K562 (cell line): ENCODE results near the gene DKK3. TPM values are rescaled to one million over a fixed set of nuclear protein-coding genes. Genes with fewer than 3 reads are reported as not detected.
A peak's percentile ranks its signal among the peaks of the same experiment; 100 is the strongest.

Experiments used
- CBFA2T2 ChIP-seq: fragments of 450-650 bp; conservative IDR thresholded peaks from 2 replicates; pipeline ENCODE4 v1.6.1; 2017; ENCODE audit warnings: mild to moderate bottlenecking
- FOS ChIP-seq: IDR thresholded peaks from 3 replicates; pipeline ENCODE4 v1.6.1; 2011; ENCODE audit not compliant: insufficient read length; ENCODE audit errors: extremely low read depth
- KDM5B ChIP-seq: fragments of 200-600 bp; sonication (generic); IDR thresholded peaks from 2 replicates; pipeline ENCODE4 v1.6.1; 2012; ENCODE audit warnings: low read depth, mild to moderate bottlenecking, moderate library complexity, low read length, control low read depth, inconsistent platforms; ENCODE audit not compliant: insufficient replicate concordance
- MBD2 ChIP-seq: sonication (generic); IDR thresholded peaks from 2 replicates; pipeline ENCODE4 v1.6.1; 2016; ENCODE audit warnings: low read depth, borderline replicate concordance
- NCOA6 ChIP-seq: fragments of 450-650 bp; IDR thresholded peaks from 2 replicates; pipeline ENCODE4 v1.6.1; 2017; ENCODE audit warnings: mild to moderate bottlenecking
- NFXL1 ChIP-seq: fragments of 450-650 bp; formaldehyde crosslinking; IDR thresholded peaks from 2 replicates; pipeline ENCODE4 v1.4.0; 2021; ENCODE audit warnings: mild to moderate bottlenecking
- NR4A1 ChIP-seq, 2 experiments: fragments of 250-450 bp in 1 of 2; fragments of 450-650 bp in 1 of 2; sonication (Bioruptor Pico) in 1 of 2; IDR thresholded peaks; 2 replicates each; pipeline versions ENCODE4 v1.4.0 to v1.6.1; 2016 to 2020; ENCODE audit warnings: mild to moderate bottlenecking in 2 of 2, missing compliant biosample characterization in 1 of 2, missing genetic modification characterization in 1 of 2, moderate library complexity in 1 of 2
- PCBP2 ChIP-seq: fragments of 200-400 bp; formaldehyde crosslinking; IDR thresholded peaks from 2 replicates; pipeline ENCODE4 v1.6.1; 2018; ENCODE audit warnings: low read length, low read depth, mild to moderate bottlenecking, moderate library complexity; ENCODE audit not compliant: poor library complexity, severe bottlenecking
- PHF20 ChIP-seq: fragments of 450-650 bp; IDR thresholded peaks from 2 replicates; pipeline ENCODE4 v1.6.1; 2018; ENCODE audit not compliant: partially characterized antibody
- PRMT5 ChIP-seq: sonication (generic); formaldehyde crosslinking; IDR thresholded peaks from 2 replicates; pipeline ENCODE4 v1.5.0; 2020; ENCODE audit warnings: missing genetic modification reagents
- TEAD4 ChIP-seq, 2 experiments: sonication (generic) in 1 of 2; formaldehyde crosslinking in 1 of 2; IDR thresholded peaks; 2 replicates each; pipeline versions ENCODE4 v1.6.1 to v1.8.0; 2012 to 2022; ENCODE audit warnings: borderline replicate concordance in 1 of 2, inconsistent platforms in 1 of 2, low read length in 1 of 2, mild to moderate bottlenecking in 1 of 2, missing genetic modification reagents in 1 of 2
- ZKSCAN3 ChIP-seq: fragments of 250-450 bp; sonication (Bioruptor Pico); IDR thresholded peaks from 2 replicates; pipeline ENCODE4 v1.4.0; 2020
- ZNF324 ChIP-seq: fragments of 250-450 bp; sonication (Bioruptor Pico); IDR thresholded peaks from 2 replicates; pipeline ENCODE4 v1.4.0; 2020; ENCODE audit warnings: mild to moderate bottlenecking
- ZNF584 ChIP-seq: fragments of 200-800 bp; sonication (Bioruptor generic); IDR thresholded peaks from 2 replicates; pipeline ENCODE4 v1.6.1; 2016; ENCODE audit warnings: low read depth, mild to moderate bottlenecking, missing genetic modification characterization, missing compliant biosample characterization
- ZNF830 ChIP-seq: fragments of 250-450 bp; sonication (Bioruptor Pico); IDR thresholded peaks from 2 replicates; pipeline ENCODE4 v1.5.0; 2021; ENCODE audit warnings: mild to moderate bottlenecking
- polyA plus RNA-seq, 8 experiments: library from polyadenylated mRNA; depleted of rRNA in 4 of 8; stranded (reverse) in 5 of 8; unstranded in 3 of 8; fragments of >200 nt; fragmentation: Nextera tagmentation in 2 of 8; fragmentation: Illumina TruSeq in 1 of 8; extraction: Ambion mirVana in 2 of 8; extraction: Trizol in 1 of 8; gene quantifications; 2 replicates each; pipeline versions ENCODE4 v1.2.1 to v1.2.3, GENCODE V29; 2011 to 2014; ENCODE audit warnings: inconsistent platforms in 1 of 8, missing spikeins in 1 of 8
- total RNA-seq, 7 experiments: library from RNA; depleted of rRNA in 6 of 7; stranded (reverse); fragments of >200 nt in 6 of 7; fragmentation: Illumina TruSeq in 2 of 7; extraction: Trizol in 2 of 7; gene quantifications; 2 replicates each; pipeline versions ENCODE4 v1.2.1 to v1.2.3, GENCODE V29; 2011 to 2021; ENCODE audit warnings: low replicate concordance in 1 of 7
- TF ChIP-seq, protein P1 (sequence below): fragments of 200-800 bp; sonication (Bioruptor generic); IDR thresholded peaks from 2 replicates; pipeline ENCODE4 v1.6.1; 2017; ENCODE audit warnings: missing genetic modification characterization, missing compliant biosample characterization
- TF ChIP-seq, protein P2 (sequence below): fragments of 250-450 bp; sonication (Bioruptor Pico); IDR thresholded peaks from 2 replicates; pipeline ENCODE4 v1.8.0; 2021; ENCODE audit warnings: moderate library complexity, mild to moderate bottlenecking, inconsistent platforms
- TF ChIP-seq, protein P3 (sequence below): sonication (generic); formaldehyde crosslinking; IDR thresholded peaks from 2 replicates; pipeline ENCODE4 v1.8.1; 2023; ENCODE audit warnings: mild to moderate bottlenecking, missing genetic modification reagents
- TF ChIP-seq, protein P4 (sequence below): fragments of 450-650 bp; conservative IDR thresholded peaks from 2 replicates; pipeline ENCODE4 v1.6.1; 2016; ENCODE audit warnings: missing genetic modification characterization, low read depth, mild to moderate bottlenecking, control low read depth, missing compliant biosample characterization
- TF ChIP-seq, protein P5 (sequence below): fragments of 250-450 bp; sonication (Bioruptor Pico); IDR thresholded peaks from 2 replicates; pipeline ENCODE4 v1.8.0; 2021; ENCODE audit warnings: moderate library complexity, mild to moderate bottlenecking, inconsistent platforms

The DKK3 gene
- total and polyA plus RNA-seq, 9 of the 15 experiments (the other 6 are each of a cell fraction or from before 2014, with no cell fraction given), result 0.14 to 0.85 (median 0.38) TPM; not detected in 6

DNA sequence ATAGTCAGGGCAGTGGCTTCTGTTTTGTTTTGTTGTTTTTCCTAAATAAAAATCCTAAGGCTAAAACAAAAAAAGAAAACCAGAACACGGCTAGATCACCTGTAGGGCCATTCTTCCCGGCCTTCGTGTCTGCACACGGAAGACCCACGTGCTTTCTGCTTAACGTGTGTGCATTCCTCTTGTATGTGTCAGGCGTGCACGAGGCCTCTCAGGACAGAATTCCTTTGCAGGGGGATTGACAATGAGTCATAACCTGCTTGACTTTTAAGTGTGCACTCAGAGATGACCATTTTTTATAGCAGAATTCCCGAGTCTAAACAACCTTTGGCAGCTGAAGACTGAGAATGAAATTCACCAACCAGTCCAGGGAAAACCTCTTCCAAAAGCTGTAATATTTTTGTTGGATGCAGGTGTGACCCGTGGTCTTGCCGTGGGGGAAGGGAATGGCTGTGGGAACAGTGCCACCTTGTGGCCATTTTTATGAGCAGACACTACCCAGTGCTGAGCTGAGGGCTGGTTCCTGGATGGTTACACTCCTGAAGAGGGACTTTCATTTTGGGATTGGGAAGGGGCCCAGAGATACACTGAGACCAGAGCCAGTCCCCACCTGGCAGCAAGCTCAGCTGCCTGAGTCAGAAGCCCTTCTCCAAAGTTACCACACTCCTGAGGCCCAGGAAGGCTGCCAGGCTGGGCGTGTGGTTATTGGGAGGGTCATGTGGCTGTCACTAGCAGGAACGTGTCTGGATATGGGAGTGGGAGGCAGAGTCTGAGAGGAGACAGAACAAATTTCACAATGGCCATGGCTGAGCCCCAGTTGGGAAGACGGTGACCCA is 35.7 kb upstream of the DKK3 start (continued):
- TF ChIP-seq TEAD4 (IDR thresholded peaks at IDR 0.05; ENCODE audit: low read length) (0 out of 2 replicates have a peak, but pooled peaks have one; percentile 51), TEAD4 (CRISPR knock-in tag; IDR thresholded peaks at IDR 0.05; ENCODE audit: borderline replicate concordance) (no peak), ZNF830 (CRISPR knock-in tag) (no peak), PCBP2 (no peak), NFXL1 (CRISPR knock-in tag) (no peak), PRMT5 (CRISPR knock-in tag) (no peak), FOS (no peak), ZNF584 (no peak), CBFA2T2 (no peak), PHF20 (no peak), NCOA6 (no peak), NR4A1 (CRISPR knock-in tag; IDR thresholded peaks at IDR 0.05) (no peak), NR4A1 (tag; IDR thresholded peaks at IDR 0.05) (no peak), KDM5B (no peak), ZKSCAN3 (CRISPR knock-in tag) (no peak), MBD2 (no peak), ZNF324 (no peak)
- TF ChIP-seq, protein P1, sequence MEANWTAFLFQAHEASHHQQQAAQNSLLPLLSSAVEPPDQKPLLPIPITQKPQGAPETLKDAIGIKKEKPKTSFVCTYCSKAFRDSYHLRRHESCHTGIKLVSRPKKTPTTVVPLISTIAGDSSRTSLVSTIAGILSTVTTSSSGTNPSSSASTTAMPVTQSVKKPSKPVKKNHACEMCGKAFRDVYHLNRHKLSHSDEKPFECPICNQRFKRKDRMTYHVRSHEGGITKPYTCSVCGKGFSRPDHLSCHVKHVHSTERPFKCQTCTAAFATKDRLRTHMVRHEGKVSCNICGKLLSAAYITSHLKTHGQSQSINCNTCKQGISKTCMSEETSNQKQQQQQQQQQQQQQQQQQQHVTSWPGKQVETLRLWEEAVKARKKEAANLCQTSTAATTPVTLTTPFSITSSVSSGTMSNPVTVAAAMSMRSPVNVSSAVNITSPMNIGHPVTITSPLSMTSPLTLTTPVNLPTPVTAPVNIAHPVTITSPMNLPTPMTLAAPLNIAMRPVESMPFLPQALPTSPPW (CRISPR knock-in tag), result no peak
- TF ChIP-seq, protein P2, sequence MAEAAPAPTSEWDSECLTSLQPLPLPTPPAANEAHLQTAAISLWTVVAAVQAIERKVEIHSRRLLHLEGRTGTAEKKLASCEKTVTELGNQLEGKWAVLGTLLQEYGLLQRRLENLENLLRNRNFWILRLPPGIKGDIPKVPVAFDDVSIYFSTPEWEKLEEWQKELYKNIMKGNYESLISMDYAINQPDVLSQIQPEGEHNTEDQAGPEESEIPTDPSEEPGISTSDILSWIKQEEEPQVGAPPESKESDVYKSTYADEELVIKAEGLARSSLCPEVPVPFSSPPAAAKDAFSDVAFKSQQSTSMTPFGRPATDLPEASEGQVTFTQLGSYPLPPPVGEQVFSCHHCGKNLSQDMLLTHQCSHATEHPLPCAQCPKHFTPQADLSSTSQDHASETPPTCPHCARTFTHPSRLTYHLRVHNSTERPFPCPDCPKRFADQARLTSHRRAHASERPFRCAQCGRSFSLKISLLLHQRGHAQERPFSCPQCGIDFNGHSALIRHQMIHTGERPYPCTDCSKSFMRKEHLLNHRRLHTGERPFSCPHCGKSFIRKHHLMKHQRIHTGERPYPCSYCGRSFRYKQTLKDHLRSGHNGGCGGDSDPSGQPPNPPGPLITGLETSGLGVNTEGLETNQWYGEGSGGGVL (CRISPR knock-in tag), result no peak
- TF ChIP-seq, protein P3, sequence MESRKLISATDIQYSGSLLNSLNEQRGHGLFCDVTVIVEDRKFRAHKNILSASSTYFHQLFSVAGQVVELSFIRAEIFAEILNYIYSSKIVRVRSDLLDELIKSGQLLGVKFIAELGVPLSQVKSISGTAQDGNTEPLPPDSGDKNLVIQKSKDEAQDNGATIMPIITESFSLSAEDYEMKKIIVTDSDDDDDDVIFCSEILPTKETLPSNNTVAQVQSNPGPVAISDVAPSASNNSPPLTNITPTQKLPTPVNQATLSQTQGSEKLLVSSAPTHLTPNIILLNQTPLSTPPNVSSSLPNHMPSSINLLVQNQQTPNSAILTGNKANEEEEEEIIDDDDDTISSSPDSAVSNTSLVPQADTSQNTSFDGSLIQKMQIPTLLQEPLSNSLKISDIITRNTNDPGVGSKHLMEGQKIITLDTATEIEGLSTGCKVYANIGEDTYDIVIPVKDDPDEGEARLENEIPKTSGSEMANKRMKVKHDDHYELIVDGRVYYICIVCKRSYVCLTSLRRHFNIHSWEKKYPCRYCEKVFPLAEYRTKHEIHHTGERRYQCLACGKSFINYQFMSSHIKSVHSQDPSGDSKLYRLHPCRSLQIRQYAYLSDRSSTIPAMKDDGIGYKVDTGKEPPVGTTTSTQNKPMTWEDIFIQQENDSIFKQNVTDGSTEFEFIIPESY (CRISPR knock-in tag), result no peak
- TF ChIP-seq, protein P4, sequence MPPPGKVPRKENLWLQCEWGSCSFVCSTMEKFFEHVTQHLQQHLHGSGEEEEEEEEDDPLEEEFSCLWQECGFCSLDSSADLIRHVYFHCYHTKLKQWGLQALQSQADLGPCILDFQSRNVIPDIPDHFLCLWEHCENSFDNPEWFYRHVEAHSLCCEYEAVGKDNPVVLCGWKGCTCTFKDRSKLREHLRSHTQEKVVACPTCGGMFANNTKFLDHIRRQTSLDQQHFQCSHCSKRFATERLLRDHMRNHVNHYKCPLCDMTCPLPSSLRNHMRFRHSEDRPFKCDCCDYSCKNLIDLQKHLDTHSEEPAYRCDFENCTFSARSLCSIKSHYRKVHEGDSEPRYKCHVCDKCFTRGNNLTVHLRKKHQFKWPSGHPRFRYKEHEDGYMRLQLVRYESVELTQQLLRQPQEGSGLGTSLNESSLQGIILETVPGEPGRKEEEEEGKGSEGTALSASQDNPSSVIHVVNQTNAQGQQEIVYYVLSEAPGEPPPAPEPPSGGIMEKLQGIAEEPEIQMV (tag), result no peak
- TF ChIP-seq, protein P5, sequence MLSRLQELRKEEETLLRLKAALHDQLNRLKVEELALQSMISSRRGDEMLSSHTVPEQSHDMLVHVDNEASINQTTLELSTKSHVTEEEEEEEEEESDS (CRISPR knock-in tag), result no peak
